Activated gamma-delta T cell treated with Interleukin-2 at 50 U/mL for 16 hours (primary cell): ENCODE results near the gene HYDIN.

Source experiments
- DNase-seq: peaks from one replicate; pipeline ENCODE4 v3.0.0-alpha.2; 2020

HYDIN gene

GRCh38 chr16:71230122-71230845, at the start of gene HYDIN:
Gene HYDIN (minus strand): TSS chr16:71230722. CDS start chr16:71186895, 43,827 bp downstream.
- DNase-seq: no peak

GRCh38 chr16:71276589-71277334, 46.2 kb upstream of the HYDIN start:
- no peak for DNase-seq

GRCh38 chr16:71273384-71273783, 42.9 kb upstream of the HYDIN start:
- DNase-seq: no peak

- DNase-seq: no peak
Observed at GRCh38 chr16:71264299-71264698, 33.8 kb upstream of the HYDIN start.

GRCh38 chr16:71263582-71263981, 33.1 kb upstream of the HYDIN start:
- no peak for DNase-seq

GRCh38 chr16:71262391-71262790, 31.9 kb upstream of the HYDIN start:
- no peak for DNase-seq

GRCh38 chr16:71260995-71261394, 30.5 kb upstream of the HYDIN start:
- no peak for DNase-seq

GRCh38 chr16:71259086-71259485, 28.6 kb upstream of the HYDIN start:
- no peak for DNase-seq

- no peak for DNase-seq
Observed at GRCh38 chr16:71258372-71258771, 27.9 kb upstream of the HYDIN start.

GRCh38 chr16:71257768-71258167, 27.2 kb upstream of the HYDIN start:
- DNase-seq: no peak

- DNase-seq: no peak
Observed at GRCh38 chr16:71255721-71256120, 25.2 kb upstream of the HYDIN start.

- DNase-seq: no peak
Observed at GRCh38 chr16:71254832-71255525, 24.5 kb upstream of the HYDIN start.

GRCh38 chr16:71250461-71251235, 20.1 kb upstream of the HYDIN start:
- no peak for DNase-seq

- DNase-seq: no peak
Observed at GRCh38 chr16:71249399-71249798, 18.9 kb upstream of the HYDIN start.

GRCh38 chr16:71247478-71247877, 17.0 kb upstream of the HYDIN start:
- no peak for DNase-seq

- no peak for DNase-seq
Observed at GRCh38 chr16:71246309-71246708, 15.8 kb upstream of the HYDIN start.

GRCh38 chr16:71244521-71244920, 14.0 kb upstream of the HYDIN start:
- no peak for DNase-seq

GRCh38 chr16:71242601-71243000, 12.1 kb upstream of the HYDIN start:
- DNase-seq: no peak

- no peak for DNase-seq
Observed at GRCh38 chr16:71242036-71242435, 11.5 kb upstream of the HYDIN start.

- no peak for DNase-seq
Observed at GRCh38 chr16:71229344-71229743, 1.2 kb downstream of the HYDIN start.

GRCh38 chr16:71226229-71227141, 4.0 kb downstream of the HYDIN start:
- no peak for DNase-seq

- DNase-seq: no peak
Observed at GRCh38 chr16:71225145-71225544, 5.4 kb downstream of the HYDIN start.
